HepG2 (cell line): ENCODE results near the gene CBY1. TPM values are rescaled to one million over a fixed set of nuclear protein-coding genes. Genes with fewer than 3 reads are reported as not detected.

Experiments
- AHDC1 ChIP-seq: sonication (generic); formaldehyde crosslinking; IDR thresholded peaks from 2 replicates; pipeline ENCODE4 v1.5.1; 2020; ENCODE audit warnings: mild to moderate bottlenecking, missing genetic modification reagents, borderline replicate concordance
- CENPBD1 ChIP-seq: sonication (generic); formaldehyde crosslinking; IDR thresholded peaks from 2 replicates; pipeline ENCODE4 v1.8.0; 2022; ENCODE audit warnings: missing genetic modification reagents, low read depth, mild to moderate bottlenecking, borderline replicate concordance
- DMTF1 ChIP-seq: sonication (generic); formaldehyde crosslinking; IDR thresholded peaks from 2 replicates; pipeline ENCODE4 v1.4.0; 2020; ENCODE audit warnings: mild to moderate bottlenecking, missing genetic modification reagents
- FOSL1 ChIP-seq: sonication (generic); formaldehyde crosslinking; IDR thresholded peaks from 2 replicates; pipeline ENCODE4 v1.9.0; 2021; ENCODE audit warnings: missing genetic modification reagents, borderline replicate concordance
- FOXK1 ChIP-seq: sonication (generic); formaldehyde crosslinking; IDR thresholded peaks from 2 replicates; pipeline ENCODE4 v1.4.0; 2020; ENCODE audit warnings: low read depth, missing genetic modification reagents, borderline replicate concordance
- HIC2 ChIP-seq: sonication (generic); formaldehyde crosslinking; IDR thresholded peaks from 2 replicates; pipeline ENCODE4 v1.9.0; 2022; ENCODE audit warnings: low read depth, missing genetic modification reagents
- KLF9 ChIP-seq: IDR thresholded peaks from 2 replicates; pipeline ENCODE4 v1.6.1; 2016; ENCODE audit warnings: low read depth
- MED8 ChIP-seq: sonication (generic); formaldehyde crosslinking; IDR thresholded peaks from 2 replicates; pipeline ENCODE4 v1.8.1; 2023; ENCODE audit warnings: mild to moderate bottlenecking, missing genetic modification reagents; ENCODE audit not compliant: insufficient replicate concordance
- MYPOP ChIP-seq: sonication (generic); formaldehyde crosslinking; IDR thresholded peaks from 2 replicates; pipeline ENCODE4 v1.8.1; 2023; ENCODE audit warnings: mild to moderate bottlenecking, moderate library complexity, missing genetic modification reagents
- RELA ChIP-seq: sonication (generic); formaldehyde crosslinking; IDR thresholded peaks from 2 replicates; pipeline ENCODE4 v1.4.0; 2020; ENCODE audit warnings: missing genetic modification reagents
- SRY ChIP-seq: sonication (generic); formaldehyde crosslinking; IDR thresholded peaks from 2 replicates; pipeline ENCODE4 v1.8.0; 2022; ENCODE audit warnings: mild to moderate bottlenecking, missing genetic modification reagents
- SYNCRIP ChIP-seq: fragments of 200-400 bp; formaldehyde crosslinking; IDR thresholded peaks from 2 replicates; pipeline ENCODE4 v1.6.1; 2018; ENCODE audit warnings: mild to moderate bottlenecking, low read depth, low read length; ENCODE audit not compliant: insufficient read depth
- YY1 ChIP-seq: IDR thresholded peaks from 2 replicates; pipeline ENCODE4 v1.6.1; 2011; ENCODE audit warnings: low read length, low read depth, moderate library complexity, mild to moderate bottlenecking; ENCODE audit not compliant: insufficient read depth, insufficient replicate concordance
- ZKSCAN8 ChIP-seq: IDR thresholded peaks from 2 replicates; pipeline ENCODE4 v1.6.1; 2016; ENCODE audit warnings: borderline replicate concordance, missing genetic modification reagents, missing compliant biosample characterization
- ZNF333 ChIP-seq: sonication (generic); formaldehyde crosslinking; IDR thresholded peaks from 2 replicates; pipeline ENCODE4 v1.4.0; 2020; ENCODE audit warnings: mild to moderate bottlenecking, missing genetic modification reagents, borderline replicate concordance
- ZNF562 ChIP-seq: sonication (generic); formaldehyde crosslinking; IDR thresholded peaks from 2 replicates; pipeline ENCODE4 v1.8.0; 2022; ENCODE audit warnings: missing genetic modification reagents, borderline replicate concordance
- polyA plus RNA-seq, 8 experiments: library from polyadenylated mRNA; depleted of rRNA in 3 of 8; stranded (reverse) in 7 of 8; unstranded in 1 of 8; fragments of >200 nt; fragmentation: Illumina TruSeq in 4 of 8; extraction: Trizol in 4 of 8; gene quantifications; 2 replicates each; pipeline versions ENCODE4 v1.2.1 to v1.2.3, GENCODE V29; 2011 to 2016; ENCODE audit warnings: low read depth in 4 of 8, missing spikeins in 1 of 8, mixed read lengths in 1 of 8; ENCODE audit not compliant: insufficient read depth in 1 of 8
- total RNA-seq, 5 experiments: library from RNA; depleted of rRNA; stranded (reverse); fragments of >200 nt; fragmentation: Illumina TruSeq; extraction: Trizol; gene quantifications; 2 replicates each; pipeline ENCODE4 v1.2.3, GENCODE V29; 2016; ENCODE audit warnings: low read depth in 1 of 5

The CBY1 gene
- total and polyA plus RNA-seq, 2 of the 13 experiments (the other 11 are each of a cell fraction or from before 2014, with no cell fraction given) = 19.7 to 20.3 TPM

GRCh38 chr22:38681582-38682335, 25.3 kb downstream of the CBY1 start, which contains the start of gene TOMM22 (continued):
- TF ChIP-seq MYPOP (CRISPR knock-in tag) = peak; percentile 91
- no peak for TF ChIP-seq ZNF562 (CRISPR knock-in tag)
- TF ChIP-seq KLF9 (CRISPR knock-in tag) = peak; percentile 96
- TF ChIP-seq SYNCRIP = no peak
- TF ChIP-seq YY1 = peak; percentile 99
- peak; percentile 87; the same call in 1 of the 2 replicates for TF ChIP-seq SRY (CRISPR knock-in tag)
- peak; percentile 94 for TF ChIP-seq FOXK1 (CRISPR knock-in tag)
- TF ChIP-seq CENPBD1 = no peak
- peak; percentile 85 for TF ChIP-seq MED8 (CRISPR knock-in tag)
- peak; percentile 63; the same call in 1 of the 2 replicates for TF ChIP-seq RELA
- TF ChIP-seq AHDC1 (CRISPR knock-in tag) = no peak; the same call in 1 of the 2 replicates
- TF ChIP-seq ZKSCAN8 (CRISPR knock-in tag) = peak; percentile 64; the same call in 1 of the 2 replicates
- 0 out of 2 replicates have a peak, but pooled peaks have one; percentile 45 for TF ChIP-seq ZNF333 (CRISPR knock-in tag)
- TF ChIP-seq FOSL1 (CRISPR knock-in tag) = peak; percentile 42; the same call in 1 of the 2 replicates
- TF ChIP-seq DMTF1 (CRISPR knock-in tag) = no peak
- peak; percentile 84; the same call in 1 of the 2 replicates for TF ChIP-seq HIC2 (CRISPR knock-in tag)
